GM12892 (cell line): ENCODE data around the gene BABAM2.

Experiments
- POLR2A ChIP-seq: IDR thresholded peaks from 2 replicates; pipeline ENCODE4 v1.6.1; 2011; ENCODE audit warnings: low read depth, low read length, control low read depth
- POLR2AphosphoS5 ChIP-seq: IDR thresholded peaks from 2 replicates; pipeline ENCODE4 v1.6.1; 2011; ENCODE audit warnings: low read depth, low read length, control low read depth

- no peak for TF ChIP-seq POLR2AphosphoS5
- no peak for TF ChIP-seq POLR2A
Observed at GRCh38 chr2:28360718-28361293, 470.3 kb downstream of the BABAM2 start.
